ENCODE data around the gene CCDC60.

Gene CCDC60

DNA sequence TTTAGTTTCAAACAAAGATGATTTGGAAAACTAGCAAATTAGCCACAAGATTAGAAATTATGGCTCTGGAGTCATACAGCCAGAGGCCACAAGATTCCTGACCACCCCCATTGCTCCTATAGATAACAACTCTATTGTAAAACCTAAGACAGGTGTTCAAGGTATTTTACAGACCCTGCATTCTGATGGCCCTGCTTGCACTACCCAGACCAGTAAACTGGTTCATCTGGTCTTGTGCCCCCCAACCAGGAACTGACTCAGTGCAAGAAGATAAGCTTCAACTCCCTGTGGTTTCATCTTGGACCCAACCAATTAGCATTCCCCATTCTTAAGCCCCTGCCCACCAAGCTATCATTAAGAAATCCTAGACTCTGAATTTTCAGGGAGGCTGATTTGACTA is 125.0 kb downstream of the CCDC60 start:
- TF ChIP-seq, protein P1, sequence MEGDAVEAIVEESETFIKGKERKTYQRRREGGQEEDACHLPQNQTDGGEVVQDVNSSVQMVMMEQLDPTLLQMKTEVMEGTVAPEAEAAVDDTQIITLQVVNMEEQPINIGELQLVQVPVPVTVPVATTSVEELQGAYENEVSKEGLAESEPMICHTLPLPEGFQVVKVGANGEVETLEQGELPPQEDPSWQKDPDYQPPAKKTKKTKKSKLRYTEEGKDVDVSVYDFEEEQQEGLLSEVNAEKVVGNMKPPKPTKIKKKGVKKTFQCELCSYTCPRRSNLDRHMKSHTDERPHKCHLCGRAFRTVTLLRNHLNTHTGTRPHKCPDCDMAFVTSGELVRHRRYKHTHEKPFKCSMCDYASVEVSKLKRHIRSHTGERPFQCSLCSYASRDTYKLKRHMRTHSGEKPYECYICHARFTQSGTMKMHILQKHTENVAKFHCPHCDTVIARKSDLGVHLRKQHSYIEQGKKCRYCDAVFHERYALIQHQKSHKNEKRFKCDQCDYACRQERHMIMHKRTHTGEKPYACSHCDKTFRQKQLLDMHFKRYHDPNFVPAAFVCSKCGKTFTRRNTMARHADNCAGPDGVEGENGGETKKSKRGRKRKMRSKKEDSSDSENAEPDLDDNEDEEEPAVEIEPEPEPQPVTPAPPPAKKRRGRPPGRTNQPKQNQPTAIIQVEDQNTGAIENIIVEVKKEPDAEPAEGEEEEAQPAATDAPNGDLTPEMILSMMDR (IDR thresholded peaks at IDR 0.05; ENCODE audit: low read depth, low read length), result no peak
- H3K4me3 ChIP-seq (replicated peaks in 1 of 2; ENCODE audit: low read depth in 2 of 2, low read length in 2 of 2), result no peak overlapping the region
- DNase-seq (ENCODE audit: low read depth in 2 of 2), result no peak

DNA sequence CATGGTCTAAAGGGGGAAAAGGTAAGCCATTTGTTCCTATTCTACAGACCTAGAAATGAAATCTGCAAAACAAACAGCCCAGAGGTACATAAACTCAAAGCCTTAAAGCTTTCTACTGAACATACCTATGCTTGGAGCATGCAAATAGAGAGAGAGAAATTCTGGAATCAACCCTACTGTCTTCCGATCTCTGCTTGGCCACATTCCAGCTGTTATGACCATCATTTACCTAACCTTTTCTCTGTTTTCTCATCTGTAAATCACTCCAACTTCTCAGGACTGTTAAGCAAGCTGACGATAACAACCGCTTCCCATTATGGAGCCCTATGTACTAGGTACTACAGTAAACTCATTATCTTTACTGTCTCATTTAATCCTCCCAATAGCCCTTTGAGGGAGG is 126.3 kb downstream of the CCDC60 start:
- TF ChIP-seq, protein P1 (IDR thresholded peaks at IDR 0.05; ENCODE audit: low read depth, low read length), result no peak
- DNase-seq (ENCODE audit: low read depth in 2 of 2), result no peak
- H3K4me3 ChIP-seq (replicated peaks in 1 of 2; ENCODE audit: low read depth in 2 of 2, low read length in 2 of 2), result no peak overlapping the region

DNA sequence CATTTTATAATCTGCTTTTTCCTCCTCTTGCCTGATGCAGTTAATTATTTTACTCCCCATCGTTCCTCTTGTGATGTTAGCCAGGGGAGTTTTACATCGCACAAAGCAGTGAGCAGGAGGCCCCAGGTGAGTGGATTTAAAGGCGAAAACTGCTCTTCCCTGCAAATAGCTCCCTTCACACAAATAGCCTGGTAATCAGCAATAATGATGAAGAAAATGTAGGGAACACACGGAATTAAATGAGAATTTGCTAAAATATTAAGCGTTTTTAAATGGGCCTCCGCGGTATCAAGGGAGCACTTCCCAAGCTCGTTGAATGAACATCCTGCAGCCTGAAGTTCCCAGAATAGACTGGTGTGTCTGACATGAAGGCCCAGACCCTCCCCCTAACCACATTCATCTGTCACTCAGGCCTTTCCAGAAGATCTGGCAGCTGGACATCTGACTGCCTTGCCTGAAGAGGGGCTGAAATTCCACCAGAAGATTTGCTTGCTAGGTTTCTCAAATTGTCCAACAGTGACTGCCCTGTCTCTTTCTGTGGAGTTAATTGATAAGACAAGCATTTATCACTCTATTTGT is 127.2 kb downstream of the CCDC60 start:
- no peak overlapping the region for H3K4me3 ChIP-seq (replicated peaks in 1 of 2; ENCODE audit: low read depth in 2 of 2, low read length in 2 of 2)
- DNase-seq (ENCODE audit: low read depth in 2 of 2), result no peak
- TF ChIP-seq, protein P1 (IDR thresholded peaks at IDR 0.05; ENCODE audit: low read depth, low read length), result no peak

DNA sequence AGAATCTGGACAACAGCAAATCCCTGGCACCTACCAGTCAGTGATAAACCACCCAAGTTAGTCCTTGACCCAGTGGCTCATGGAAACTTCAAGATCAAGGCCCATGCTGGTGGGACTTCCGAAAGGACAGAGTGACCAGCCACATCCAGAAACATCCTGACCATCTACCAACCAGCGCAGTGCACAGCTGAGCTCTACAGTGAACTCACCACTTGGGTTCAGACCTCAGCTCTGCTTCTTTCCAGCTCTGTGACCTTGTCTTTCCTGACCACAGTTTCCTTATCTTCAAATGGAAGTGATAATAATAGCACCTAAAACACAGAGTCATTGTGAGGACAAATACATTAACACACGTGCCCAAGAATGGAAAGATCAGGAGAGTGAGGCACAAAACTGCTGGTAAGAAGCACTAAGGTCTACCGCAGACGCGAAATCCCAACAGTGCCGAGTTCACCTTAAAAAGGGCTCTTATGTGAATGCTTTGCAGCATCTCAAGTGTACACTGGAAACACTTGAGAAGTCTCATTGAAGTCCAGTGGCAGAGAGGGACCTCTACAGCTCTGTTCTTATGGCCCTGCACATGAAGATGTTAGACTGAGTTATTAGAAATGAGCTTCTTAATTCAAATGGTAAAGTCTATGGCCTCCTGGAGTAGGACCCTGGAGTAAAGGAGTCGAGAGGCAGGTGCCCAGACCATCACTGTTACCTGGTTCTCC is 128.8 kb downstream of the CCDC60 start:
- no peak overlapping the region for H3K4me3 ChIP-seq (replicated peaks in 1 of 2; ENCODE audit: low read depth in 2 of 2, low read length in 2 of 2)
- TF ChIP-seq, protein P1 (IDR thresholded peaks at IDR 0.05; ENCODE audit: low read depth, low read length), result no peak
- DNase-seq (ENCODE audit: low read depth in 2 of 2), result no peak

DNA sequence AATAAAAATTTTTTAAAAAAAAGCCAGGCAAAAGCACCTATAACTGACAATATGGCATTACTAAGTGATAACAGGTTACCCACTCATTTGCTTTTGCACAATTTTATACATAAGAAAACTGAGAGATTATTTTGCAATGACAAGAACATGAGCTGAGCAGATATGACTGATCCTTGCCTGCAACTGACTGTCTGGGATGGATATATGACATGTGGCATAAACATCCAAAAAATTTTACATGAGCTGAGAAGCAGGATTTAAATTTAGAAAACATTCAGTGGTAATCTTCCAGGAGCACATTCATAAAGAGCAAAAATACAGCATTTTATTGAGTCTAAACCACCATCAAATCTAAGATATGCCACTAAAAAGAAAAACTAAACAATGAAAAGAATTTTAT is 133.8 kb downstream of the CCDC60 start:
- TF ChIP-seq, protein P1 (IDR thresholded peaks at IDR 0.05; ENCODE audit: low read depth, low read length), result no peak
- DNase-seq (ENCODE audit: low read depth in 2 of 2), result no peak
- no peak overlapping the region for H3K4me3 ChIP-seq (replicated peaks in 1 of 2; ENCODE audit: low read depth in 2 of 2, low read length in 2 of 2)

DNA sequence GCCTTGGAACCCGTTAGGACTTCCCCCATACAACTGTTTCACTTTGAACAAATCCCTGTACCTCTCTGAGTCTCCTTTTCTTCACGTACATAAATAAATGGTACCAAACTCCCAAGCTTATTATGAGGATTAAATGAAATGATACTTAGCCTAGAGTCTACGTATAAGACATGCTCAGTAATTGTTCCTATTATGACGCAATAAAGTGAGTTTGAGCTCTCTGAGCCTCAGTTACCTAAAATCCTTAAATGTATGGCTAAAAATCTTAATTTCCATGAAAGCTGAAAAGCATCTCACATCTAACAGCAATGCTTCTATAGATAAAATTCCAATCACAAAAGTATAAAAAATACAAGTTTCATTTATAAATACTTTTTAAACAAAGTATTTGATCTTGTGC is 141.1 kb downstream of the CCDC60 start:
- H3K4me3 ChIP-seq (replicated peaks in 1 of 2; ENCODE audit: low read depth in 2 of 2, low read length in 2 of 2), result no peak overlapping the region
- DNase-seq (ENCODE audit: low read depth in 2 of 2), result no peak
- TF ChIP-seq, protein P1 (IDR thresholded peaks at IDR 0.05; ENCODE audit: low read depth, low read length), result no peak

Measured in cardiac fibroblast (primary cell).